ENCODE results near the gene SMIM10. TPM values are rescaled to one million over a fixed set of nuclear protein-coding genes. Genes with fewer than 3 reads are reported as not detected.
A peak's percentile ranks its signal among the peaks of the same experiment; 100 is the strongest.
"Not testable (repeated sequence)": the region's sequence is repeated elsewhere in the genome, so short reads cannot be mapped to it uniquely, and the experiment has no call there.

SMIM10 gene
- total RNA-seq (6.5 TPM), polyA plus RNA-seq (ENCODE audit: insufficient read depth, low read depth, low replicate concordance) (5.2 TPM)
- long read RNA-seq, donor 1, transcript SMIM10-201 (1 exons, 1,536 nt), result major isoform, 8 of 8 reads
- long read RNA-seq, donor 1, partial matches to known transcripts, result 0 of 8 reads
- long read RNA-seq, donor 1, other reads (novel, unspliced or antisense), result 0 of 8 reads
- long read RNA-seq, donor 2, transcript SMIM10-201 (1 exons, 1,536 nt), result major isoform, 7 of 7 reads
- long read RNA-seq, donor 2, partial matches to known transcripts, result 0 of 7 reads
- long read RNA-seq, donor 2, other reads (novel, unspliced or antisense), result 0 of 7 reads
- long read RNA-seq, donor 3, transcript SMIM10-201 (1 exons, 1,536 nt), result major isoform, 15 of 15 reads
- long read RNA-seq, donor 3, partial matches to known transcripts, result 0 of 15 reads
- long read RNA-seq, donor 3, other reads (novel, unspliced or antisense), result 0 of 15 reads
- long read RNA-seq, donor 4, partial matches to known transcripts, result 0 of 2 reads
- long read RNA-seq, donor 4, other reads (novel, unspliced or antisense), result 0 of 2 reads
- long read RNA-seq, donor 5, result 0 reads
- long read RNA-seq, donor 6, transcript SMIM10-201 (1 exons, 1,536 nt), result major isoform, 7 of 7 reads
- long read RNA-seq, donor 6, partial matches to known transcripts, result 0 of 7 reads
- long read RNA-seq, donor 6, other reads (novel, unspliced or antisense), result 0 of 7 reads
- long read RNA-seq, donor 7, transcript SMIM10-201 (1 exons, 1,536 nt), result major isoform, 15 of 15 reads
- long read RNA-seq, donor 7, partial matches to known transcripts, result 0 of 15 reads
- long read RNA-seq, donor 7, other reads (novel, unspliced or antisense), result 0 of 15 reads
- long read RNA-seq, donor 8, transcript SMIM10-201 (1 exons, 1,536 nt), result major isoform, 8 of 8 reads
- long read RNA-seq, donor 8, partial matches to known transcripts, result 0 of 8 reads
- long read RNA-seq, donor 8, other reads (novel, unspliced or antisense), result 0 of 8 reads
- long read RNA-seq, donor 9, partial matches to known transcripts, result 0 of 2 reads
- long read RNA-seq, donor 9, other reads (novel, unspliced or antisense), result 0 of 2 reads
- long read RNA-seq, donor 10, transcript SMIM10-201 (1 exons, 1,536 nt), result major isoform, 7 of 7 reads
- long read RNA-seq, donor 10, partial matches to known transcripts, result 0 of 7 reads
- long read RNA-seq, donor 10, other reads (novel, unspliced or antisense), result 0 of 7 reads

- no peak for TF ChIP-seq CTCF (IDR thresholded peaks at IDR 0.05; ENCODE audit: borderline replicate concordance, extremely low read depth, insufficient read depth)
- Histone ChIP-seq H3K27ac (ENCODE audit: low read depth in 2 of 2, low read length in 2 of 2) (no peak within 1 kb of the TSS), H3K9me3 (ENCODE audit: control insufficient read depth in 2 of 3, insufficient read depth in 1 of 3, low read length in 3 of 3) (no peaks in the 10 kb centered on the region), H3K36me3 (ENCODE audit: control insufficient read depth in 2 of 3, insufficient read depth in 3 of 3, low read length in 3 of 3) (no peaks in the 10 kb centered on the region), H3K4me1 (ENCODE audit: control insufficient read depth in 2 of 3, insufficient read depth in 2 of 3, low read depth in 1 of 3, low read length in 3 of 3) (no peaks in the 10 kb centered on the region), H3K27me3 (ENCODE audit: control insufficient read depth, insufficient read depth, low read length) (no peaks in the 10 kb centered on the region), H3K4me3 (ENCODE audit: low read length in 3 of 3) (peak within 1 kb of the TSS in 2 of 3 donors; percentile 39 to 61), H3K9ac (ENCODE audit: low read length in 3 of 3) (peak within 1 kb of the TSS in 1 of 3 donors; percentile 33)
- FAIRE-seq (no peak), DNase-seq (peak; percentile 46 to 93 (median 67))
- intact Hi-C loops (cut with DNase I), result no loop called here
These were observed at the start of gene SMIM10 for GRCh38 chrX:134990801-134991481. Gene SMIM10, plus strand, starts transcription at chrX:134990991. Its CDS starts 105 bp downstream, at chrX:134991096.

- H3K27me3 ChIP-seq (ENCODE audit: control insufficient read depth, insufficient read depth, low read length); H3K4me1 ChIP-seq (ENCODE audit: control insufficient read depth in 2 of 3, insufficient read depth in 2 of 3, low read depth in 1 of 3, low read length in 3 of 3); FAIRE-seq; H3K9ac ChIP-seq (ENCODE audit: low read length in 3 of 3); H3K4me3 ChIP-seq (ENCODE audit: low read length in 3 of 3); intact Hi-C loops (cut with DNase I); H3K27ac ChIP-seq (ENCODE audit: low read depth in 2 of 2, low read length in 2 of 2); H3K9me3 ChIP-seq (ENCODE audit: control insufficient read depth in 2 of 3, insufficient read depth in 1 of 3, low read length in 3 of 3); DNase-seq; H3K36me3 ChIP-seq (ENCODE audit: control insufficient read depth in 2 of 3, insufficient read depth in 3 of 3, low read length in 3 of 3): not testable (repeated sequence)
These were observed 44.4 kb upstream of the SMIM10 start for GRCh38 chrX:134946364-134946763.

- DNase-seq, result peak in 1 of 5 donors; percentile 34
- FAIRE-seq, result no peak
These were observed 42.2 kb upstream of the SMIM10 start for GRCh38 chrX:134948333-134949241.

More at GRCh38 chrX:134948333-134949241, 42.2 kb upstream of the SMIM10 start:
- H3K4me1 ChIP-seq (ENCODE audit: control insufficient read depth in 2 of 3, insufficient read depth in 2 of 3, low read depth in 1 of 3, low read length in 3 of 3), result no peaks in the 10 kb centered on the region
- no peak overlapping the region for H3K27ac ChIP-seq (ENCODE audit: low read depth in 2 of 2, low read length in 2 of 2)
- H3K4me3 ChIP-seq (ENCODE audit: low read length in 3 of 3), result no peak overlapping the region
- no peaks in the 10 kb centered on the region for H3K9me3 ChIP-seq (ENCODE audit: control insufficient read depth in 2 of 3, insufficient read depth in 1 of 3, low read length in 3 of 3)
- no peak overlapping the region for H3K9ac ChIP-seq (ENCODE audit: low read length in 3 of 3)
- H3K36me3 ChIP-seq (ENCODE audit: control insufficient read depth in 2 of 3, insufficient read depth in 3 of 3, low read length in 3 of 3), result no peaks in the 10 kb centered on the region
- H3K27me3 ChIP-seq (ENCODE audit: control insufficient read depth, insufficient read depth, low read length), result no peaks in the 10 kb centered on the region
- no peak for TF ChIP-seq CTCF (IDR thresholded peaks at IDR 0.05; ENCODE audit: borderline replicate concordance, extremely low read depth, insufficient read depth)
- intact Hi-C loops (cut with DNase I), result no loop called here
